GM23338 (cell line): Measurements from ENCODE around the gene SUSD3. TPM values are rescaled to one million over a fixed set of nuclear protein-coding genes. Genes with fewer than 3 reads are reported as not detected.

Source experiments
- ATAC-seq: fragments of 200-7000 bp; cut with Tn5 transposase; 3 replicates; pipeline ENCODE4 v1.9.1; 2020
- DNase-seq: peaks from one replicate; pipeline ENCODE4 v3.0.0-alpha.2; 2015; ENCODE audit warnings: low spot score
- H2AFZ ChIP-seq: fragments of 200-600 bp; sonication (generic); 2 replicates; pipeline ENCODE4 v1.8.0; 2016; ENCODE audit warnings: antibody characterized with exemption, mild to moderate bottlenecking, moderate library complexity
- H3F3A ChIP-seq: fragments of 200-600 bp; sonication (generic); replicated peaks from 2 replicates; pipeline ENCODE4 v1.8.0; 2017; ENCODE audit warnings: antibody characterized with exemption, mixed run types, low read depth
- H3K27ac ChIP-seq: fragments of 200-600 bp; sonication (generic); 2 replicates; pipeline ENCODE4 v1.6.1; 2016; ENCODE audit warnings: low read depth
- H3K27me3 ChIP-seq: fragments of 200-600 bp; sonication (generic); 2 replicates; pipeline ENCODE4 v1.8.0; 2016; ENCODE audit warnings: mild to moderate bottlenecking, mixed run types, moderate library complexity; ENCODE audit not compliant: insufficient read depth
- H3K36me3 ChIP-seq: fragments of 200-600 bp; sonication (generic); 2 replicates; pipeline ENCODE4 v1.8.0; 2016; ENCODE audit warnings: mild to moderate bottlenecking; ENCODE audit not compliant: insufficient read depth
- H3K4me1 ChIP-seq: fragments of 200-600 bp; sonication (generic); 2 replicates; pipeline ENCODE4 v1.8.0; 2016; ENCODE audit warnings: mild to moderate bottlenecking, moderate library complexity; ENCODE audit not compliant: insufficient read depth
- H3K4me2 ChIP-seq: fragments of 200-600 bp; sonication (generic); 2 replicates; pipeline ENCODE4 v1.7.1; 2017; ENCODE audit warnings: mixed run types
- H3K4me3 ChIP-seq: fragments of 200-600 bp; sonication (generic); 2 replicates; pipeline ENCODE4 v1.6.1; 2016; ENCODE audit warnings: mixed run types
- H3K79me2 ChIP-seq: fragments of 200-600 bp; sonication (generic); replicated peaks from 2 replicates; pipeline ENCODE4 v1.8.0; 2017; ENCODE audit warnings: mild to moderate bottlenecking; ENCODE audit not compliant: insufficient read depth
- H3K9me2 ChIP-seq: fragments of 200-600 bp; sonication (generic); 2 replicates; pipeline ENCODE4 v1.8.0; 2017; ENCODE audit not compliant: insufficient read depth
- H4K20me1 ChIP-seq: fragments of 200-600 bp; sonication (generic); replicated peaks from 2 replicates; pipeline ENCODE4 v1.8.0; 2017; ENCODE audit warnings: mild to moderate bottlenecking; ENCODE audit not compliant: insufficient read depth
- H3K27ac Mint-ChIP-seq: 2 replicates; pipeline ENCODE4 v1.8.0; 2020; ENCODE audit warnings: inconsistent platforms, mild to moderate bottlenecking, moderate library complexity, mixed read lengths
- H3K27me3 Mint-ChIP-seq: 3 replicates; pipeline ENCODE4 v1.8.0; 2022; ENCODE audit warnings: low read depth, mild to moderate bottlenecking, moderate library complexity, mixed read lengths, inconsistent platforms; ENCODE audit not compliant: insufficient read depth, poor library complexity
- H3K36me3 Mint-ChIP-seq: 3 replicates; pipeline ENCODE4 v1.8.0; 2021; ENCODE audit warnings: low read depth, mild to moderate bottlenecking, inconsistent platforms, moderate library complexity, mixed read lengths
- H3K4me1 Mint-ChIP-seq: 3 replicates; pipeline ENCODE4 v1.8.0; 2020; ENCODE audit warnings: mild to moderate bottlenecking, inconsistent platforms, mixed read lengths
- H3K4me3 Mint-ChIP-seq: 3 replicates; pipeline ENCODE4 v1.8.0; 2021; ENCODE audit warnings: moderate library complexity, mild to moderate bottlenecking, inconsistent platforms, mixed read lengths
- H3K9me3 Mint-ChIP-seq: 3 replicates; pipeline ENCODE4 v1.8.0; 2020; ENCODE audit warnings: moderate library complexity, mild to moderate bottlenecking, inconsistent platforms, mixed read lengths
- CREB1 ChIP-seq: fragments of 250-450 bp; sonication (Bioruptor Pico); IDR thresholded peaks from 2 replicates; pipeline ENCODE4 v1.5.0; 2020; ENCODE audit warnings: low read depth, mild to moderate bottlenecking, moderate library complexity
- EZH2phosphoT487 ChIP-seq: fragments of 200-600 bp; sonication (generic); IDR thresholded peaks from one replicate; pipeline ENCODE4 v1.8.1; 2018; ENCODE audit warnings: antibody characterized with exemption; ENCODE audit not compliant: unreplicated experiment
- NANOG ChIP-seq: IDR thresholded peaks from 2 replicates; pipeline ENCODE4 v1.6.1; 2016; ENCODE audit warnings: antibody characterized with exemption, borderline replicate concordance
- POLR2AphosphoS5 ChIP-seq: IDR thresholded peaks from 2 replicates; pipeline ENCODE4 v1.6.1; 2016; ENCODE audit warnings: antibody characterized with exemption, low read depth
- REST ChIP-seq: IDR thresholded peaks from one replicate; pipeline ENCODE4 v1.6.1; 2018; ENCODE audit warnings: antibody characterized with exemption; ENCODE audit not compliant: unreplicated experiment
- STAT1 ChIP-seq: IDR thresholded peaks from one replicate; pipeline ENCODE4 v1.6.1; 2016; ENCODE audit warnings: antibody characterized with exemption; ENCODE audit not compliant: unreplicated experiment
- ZNF114 ChIP-seq: fragments of 250-450 bp; sonication (Bioruptor Pico); IDR thresholded peaks from 2 replicates; pipeline ENCODE4 v1.5.0; 2020; ENCODE audit warnings: mild to moderate bottlenecking, moderate library complexity
- ZNF331 ChIP-seq: fragments of 250-450 bp; sonication (Bioruptor Pico); IDR thresholded peaks from 2 replicates; pipeline ENCODE4 v1.5.0; 2020; ENCODE audit warnings: low read depth, mild to moderate bottlenecking, moderate library complexity
- polyA plus RNA-seq: library from polyadenylated mRNA; unstranded; fragments of >200 nt; fragmentation: Nextera tagmentation; extraction: Ambion mirVana; gene quantifications from 2 replicates; pipeline ENCODE4 v1.2.1, GENCODE V29; 2016
- total RNA-seq: library from RNA; depleted of rRNA; stranded (reverse); fragments of >200 nt; shearing (Covaris generic); gene quantifications from 2 replicates; pipeline ENCODE4 v1.2.3, GENCODE V29; 2014
- TF ChIP-seq, protein P1 (sequence below), 2 experiments: fragments of 200-600 bp in 1 of 2; sonication (generic) in 1 of 2; conservative IDR thresholded peaks; 2 replicates each; pipeline versions ENCODE4 v1.5.1 to v1.6.1; 2016 to 2017; ENCODE audit warnings: antibody characterized with exemption in 2 of 2, low read depth in 2 of 2, mild to moderate bottlenecking in 2 of 2, moderate library complexity in 1 of 2
- TF ChIP-seq, protein P2 (sequence below): IDR thresholded peaks from 2 replicates; pipeline ENCODE4 v1.6.1; 2016; ENCODE audit warnings: antibody characterized with exemption
- TF ChIP-seq, protein P3 (sequence below): fragments of 250-450 bp; sonication (Bioruptor Pico); IDR thresholded peaks from 2 replicates; pipeline ENCODE4 v1.5.0; 2020; ENCODE audit warnings: mild to moderate bottlenecking, moderate library complexity

The SUSD3 gene
- total and polyA plus RNA-seq, 2 experiments from 2014 or later = 6.9 to 20.1 TPM

DNA sequence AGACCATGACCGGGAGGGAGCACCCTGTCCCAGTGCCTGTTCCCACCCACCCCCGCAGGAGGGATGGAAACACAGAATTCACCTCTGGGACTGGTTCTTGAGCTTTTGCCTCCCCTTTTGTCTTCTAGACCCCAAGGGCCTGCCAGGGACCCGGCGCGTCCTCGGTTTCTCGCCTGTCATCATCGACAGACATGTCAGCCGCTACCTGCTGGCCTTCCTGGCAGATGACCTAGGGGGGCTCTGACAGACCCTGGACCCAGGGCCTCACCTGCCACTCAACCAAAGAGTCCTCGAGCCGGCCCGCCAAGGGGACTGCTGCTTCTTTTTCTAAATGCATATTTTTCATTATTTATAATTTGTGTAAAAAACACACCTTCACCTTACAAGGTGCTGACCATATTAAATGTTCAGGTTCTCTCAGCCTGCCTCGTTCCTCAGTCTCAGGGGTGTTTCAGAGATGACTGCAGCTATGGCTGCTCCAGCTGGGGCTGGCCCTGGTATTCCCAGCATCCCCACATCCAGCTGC, 54.4 kb downstream of the SUSD3 start:
- H3K27ac Mint-ChIP-seq = no peak overlapping the region
- H4K20me1 ChIP-seq = peaks cover under 1% of the 10 kb centered on the region; the same call in 1 of the 2 replicates

More for the DNA sequence above, 54.4 kb downstream of the SUSD3 start:
- H3K4me2 ChIP-seq = no peak overlapping the region
- no peak overlapping the region for H3K4me3 Mint-ChIP-seq
- no peaks in the 10 kb centered on the region for H3K27me3 ChIP-seq
- no peaks in the 10 kb centered on the region for H3F3A ChIP-seq
- H3K9me2 ChIP-seq = no peaks in the 10 kb centered on the region
- H3K27ac ChIP-seq = no peak overlapping the region
- no peak overlapping the region for H3K4me3 ChIP-seq
- peaks cover 16% of the 10 kb centered on the region for H3K4me1 Mint-ChIP-seq
- H3K27me3 Mint-ChIP-seq = peaks cover 6% of the 10 kb centered on the region
- TF ChIP-seq POLR2AphosphoS5 (no peak), ZNF114 (CRISPR knock-in tag) (no peak), STAT1 (no peak), NANOG (no peak), REST (no peak), ZNF331 (CRISPR knock-in tag) (no peak), EZH2phosphoT487 (no peak), CREB1 (no peak)
- TF ChIP-seq, protein P1, sequence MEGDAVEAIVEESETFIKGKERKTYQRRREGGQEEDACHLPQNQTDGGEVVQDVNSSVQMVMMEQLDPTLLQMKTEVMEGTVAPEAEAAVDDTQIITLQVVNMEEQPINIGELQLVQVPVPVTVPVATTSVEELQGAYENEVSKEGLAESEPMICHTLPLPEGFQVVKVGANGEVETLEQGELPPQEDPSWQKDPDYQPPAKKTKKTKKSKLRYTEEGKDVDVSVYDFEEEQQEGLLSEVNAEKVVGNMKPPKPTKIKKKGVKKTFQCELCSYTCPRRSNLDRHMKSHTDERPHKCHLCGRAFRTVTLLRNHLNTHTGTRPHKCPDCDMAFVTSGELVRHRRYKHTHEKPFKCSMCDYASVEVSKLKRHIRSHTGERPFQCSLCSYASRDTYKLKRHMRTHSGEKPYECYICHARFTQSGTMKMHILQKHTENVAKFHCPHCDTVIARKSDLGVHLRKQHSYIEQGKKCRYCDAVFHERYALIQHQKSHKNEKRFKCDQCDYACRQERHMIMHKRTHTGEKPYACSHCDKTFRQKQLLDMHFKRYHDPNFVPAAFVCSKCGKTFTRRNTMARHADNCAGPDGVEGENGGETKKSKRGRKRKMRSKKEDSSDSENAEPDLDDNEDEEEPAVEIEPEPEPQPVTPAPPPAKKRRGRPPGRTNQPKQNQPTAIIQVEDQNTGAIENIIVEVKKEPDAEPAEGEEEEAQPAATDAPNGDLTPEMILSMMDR (conservative IDR thresholded peaks at IDR 0.05; ENCODE audit: low read depth in 2 of 2) = no peak
- TF ChIP-seq, protein P2, sequence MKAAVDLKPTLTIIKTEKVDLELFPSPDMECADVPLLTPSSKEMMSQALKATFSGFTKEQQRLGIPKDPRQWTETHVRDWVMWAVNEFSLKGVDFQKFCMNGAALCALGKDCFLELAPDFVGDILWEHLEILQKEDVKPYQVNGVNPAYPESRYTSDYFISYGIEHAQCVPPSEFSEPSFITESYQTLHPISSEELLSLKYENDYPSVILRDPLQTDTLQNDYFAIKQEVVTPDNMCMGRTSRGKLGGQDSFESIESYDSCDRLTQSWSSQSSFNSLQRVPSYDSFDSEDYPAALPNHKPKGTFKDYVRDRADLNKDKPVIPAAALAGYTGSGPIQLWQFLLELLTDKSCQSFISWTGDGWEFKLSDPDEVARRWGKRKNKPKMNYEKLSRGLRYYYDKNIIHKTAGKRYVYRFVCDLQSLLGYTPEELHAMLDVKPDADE = no peak
- TF ChIP-seq, protein P3, sequence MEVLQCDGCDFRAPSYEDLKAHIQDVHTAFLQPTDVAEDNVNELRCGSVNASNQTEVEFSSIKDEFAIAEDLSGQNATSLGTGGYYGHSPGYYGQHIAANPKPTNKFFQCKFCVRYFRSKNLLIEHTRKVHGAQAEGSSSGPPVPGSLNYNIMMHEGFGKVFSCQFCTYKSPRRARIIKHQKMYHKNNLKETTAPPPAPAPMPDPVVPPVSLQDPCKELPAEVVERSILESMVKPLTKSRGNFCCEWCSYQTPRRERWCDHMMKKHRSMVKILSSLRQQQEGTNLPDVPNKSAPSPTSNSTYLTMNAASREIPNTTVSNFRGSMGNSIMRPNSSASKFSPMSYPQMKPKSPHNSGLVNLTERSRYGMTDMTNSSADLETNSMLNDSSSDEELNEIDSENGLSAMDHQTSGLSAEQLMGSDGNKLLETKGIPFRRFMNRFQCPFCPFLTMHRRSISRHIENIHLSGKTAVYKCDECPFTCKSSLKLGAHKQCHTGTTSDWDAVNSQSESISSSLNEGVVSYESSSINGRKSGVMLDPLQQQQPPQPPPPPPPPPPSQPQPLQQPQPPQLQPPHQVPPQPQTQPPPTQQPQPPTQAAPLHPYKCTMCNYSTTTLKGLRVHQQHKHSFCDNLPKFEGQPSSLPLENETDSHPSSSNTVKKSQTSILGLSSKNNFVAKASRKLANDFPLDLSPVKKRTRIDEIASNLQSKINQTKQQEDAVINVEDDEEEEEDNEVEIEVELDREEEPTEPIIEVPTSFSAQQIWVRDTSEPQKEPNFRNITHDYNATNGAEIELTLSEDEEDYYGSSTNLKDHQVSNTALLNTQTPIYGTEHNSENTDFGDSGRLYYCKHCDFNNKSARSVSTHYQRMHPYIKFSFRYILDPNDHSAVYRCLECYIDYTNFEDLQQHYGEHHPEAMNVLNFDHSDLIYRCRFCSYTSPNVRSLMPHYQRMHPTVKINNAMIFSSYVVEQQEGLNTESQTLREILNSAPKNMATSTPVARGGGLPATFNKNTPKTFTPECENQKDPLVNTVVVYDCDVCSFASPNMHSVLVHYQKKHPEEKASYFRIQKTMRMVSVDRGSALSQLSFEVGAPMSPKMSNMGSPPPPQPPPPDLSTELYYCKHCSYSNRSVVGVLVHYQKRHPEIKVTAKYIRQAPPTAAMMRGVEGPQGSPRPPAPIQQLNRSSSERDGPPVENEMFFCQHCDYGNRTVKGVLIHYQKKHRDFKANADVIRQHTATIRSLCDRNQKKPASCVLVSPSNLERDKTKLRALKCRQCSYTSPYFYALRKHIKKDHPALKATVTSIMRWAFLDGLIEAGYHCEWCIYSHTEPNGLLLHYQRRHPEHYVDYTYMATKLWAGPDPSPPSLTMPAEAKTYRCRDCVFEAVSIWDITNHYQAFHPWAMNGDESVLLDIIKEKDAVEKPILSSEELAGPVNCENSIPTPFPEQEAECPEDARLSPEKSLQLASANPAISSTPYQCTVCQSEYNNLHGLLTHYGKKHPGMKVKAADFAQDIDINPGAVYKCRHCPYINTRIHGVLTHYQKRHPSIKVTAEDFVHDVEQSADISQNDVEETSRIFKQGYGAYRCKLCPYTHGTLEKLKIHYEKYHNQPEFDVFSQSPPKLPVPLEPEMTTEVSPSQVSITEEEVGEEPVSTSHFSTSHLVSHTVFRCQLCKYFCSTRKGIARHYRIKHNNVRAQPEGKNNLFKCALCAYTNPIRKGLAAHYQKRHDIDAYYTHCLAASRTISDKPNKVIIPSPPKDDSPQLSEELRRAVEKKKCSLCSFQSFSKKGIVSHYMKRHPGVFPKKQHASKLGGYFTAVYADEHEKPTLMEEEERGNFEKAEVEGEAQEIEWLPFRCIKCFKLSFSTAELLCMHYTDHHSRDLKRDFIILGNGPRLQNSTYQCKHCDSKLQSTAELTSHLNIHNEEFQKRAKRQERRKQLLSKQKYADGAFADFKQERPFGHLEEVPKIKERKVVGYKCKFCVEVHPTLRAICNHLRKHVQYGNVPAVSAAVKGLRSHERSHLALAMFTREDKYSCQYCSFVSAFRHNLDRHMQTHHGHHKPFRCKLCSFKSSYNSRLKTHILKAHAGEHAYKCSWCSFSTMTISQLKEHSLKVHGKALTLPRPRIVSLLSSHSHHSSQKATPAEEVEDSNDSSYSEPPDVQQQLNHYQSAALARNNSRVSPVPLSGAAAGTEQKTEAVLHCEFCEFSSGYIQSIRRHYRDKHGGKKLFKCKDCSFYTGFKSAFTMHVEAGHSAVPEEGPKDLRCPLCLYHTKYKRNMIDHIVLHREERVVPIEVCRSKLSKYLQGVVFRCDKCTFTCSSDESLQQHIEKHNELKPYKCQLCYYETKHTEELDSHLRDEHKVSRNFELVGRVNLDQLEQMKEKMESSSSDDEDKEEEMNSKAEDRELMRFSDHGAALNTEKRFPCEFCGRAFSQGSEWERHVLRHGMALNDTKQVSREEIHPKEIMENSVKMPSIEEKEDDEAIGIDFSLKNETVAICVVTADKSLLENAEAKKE = no peak
- no peaks in the 10 kb centered on the region for H3K9me3 Mint-ChIP-seq
- peaks cover 4% of the 10 kb centered on the region; the same call in 1 of the 3 replicates for H3K36me3 Mint-ChIP-seq
- H3K79me2 ChIP-seq = no peaks in the 10 kb centered on the region
- no peak overlapping the region for H2AFZ ChIP-seq
- DNase-seq (no peak), ATAC-seq (no peak)
- no peaks in the 10 kb centered on the region for H3K36me3 ChIP-seq
- peaks cover 10% of the 10 kb centered on the region for H3K4me1 ChIP-seq
